Heart left ventricle (tissue), 16 donors: ENCODE data around the gene TRAF2. TPM values are rescaled to one million over a fixed set of nuclear protein-coding genes. Genes with fewer than 3 reads are reported as not detected.

Experiments
- ATAC-seq, 4 donors: fragments of 200-7000 bp; cut with Tn5 transposase; one replicate each; pipeline ENCODE4 v1.9.1; 2020 to 2022; ENCODE audit warnings: moderate library complexity in 4 of 4, mild to moderate bottlenecking in 3 of 4, moderate number of reproducible peaks in 1 of 4
- DNase-seq, 5 donors: peaks; one replicate each; pipeline ENCODE4 v3.0.0-alpha.2; 2020
- H3K27ac ChIP-seq, 12 donors: fragments of 200-600 bp; sonication (generic) in 4 of 12; one replicate each; pipeline versions ENCODE4 v1.5.0 to v1.8.0; 2016 to 2022; ENCODE audit warnings: mild to moderate bottlenecking in 2 of 12
- H3K27me3 ChIP-seq, 9 donors: fragments of 200-600 bp; sonication (generic) in 2 of 9; one replicate each; pipeline versions ENCODE4 v1.5.1 to v1.8.0; 2016 to 2022; ENCODE audit warnings: mild to moderate bottlenecking in 3 of 9
- H3K36me3 ChIP-seq, 9 donors: fragments of 200-600 bp; sonication (generic) in 2 of 9; one replicate each; pipeline versions ENCODE4 v1.5.0 to v1.8.0; 2018 to 2022; ENCODE audit warnings: mild to moderate bottlenecking in 2 of 9
- H3K4me1 ChIP-seq, 12 donors: fragments of 200-600 bp; sonication (generic) in 4 of 12; one replicate each; pipeline versions ENCODE4 v1.5.0 to v1.8.0; 2016 to 2022; ENCODE audit warnings: mild to moderate bottlenecking in 3 of 12
- H3K4me3 ChIP-seq, 12 donors: fragments of 200-600 bp; sonication (generic) in 4 of 12; one replicate each; pipeline versions ENCODE4 v1.5.0 to v1.8.0; 2017 to 2022; ENCODE audit warnings: mild to moderate bottlenecking in 9 of 12, moderate library complexity in 4 of 12
- H3K9me3 ChIP-seq, 12 donors: fragments of 200-600 bp; sonication (generic) in 4 of 12; one replicate each; pipeline versions ENCODE4 v1.5.0 to v1.8.0; 2016 to 2022; ENCODE audit warnings: mild to moderate bottlenecking in 1 of 12
- CTCF ChIP-seq, 12 donors: fragments of 200-600 bp; sonication (generic) in 4 of 12; IDR thresholded peaks; one replicate each; pipeline versions ENCODE4 v1.5.0 to v1.8.0; 2018 to 2022; ENCODE audit warnings: antibody characterized with exemption in 12 of 12, mild to moderate bottlenecking in 5 of 12
- POLR2A ChIP-seq, 2 donors: fragments of 450-650 bp; IDR thresholded peaks; one replicate each; pipeline ENCODE4 v1.6.1; 2017; ENCODE audit warnings: antibody characterized with exemption in 2 of 2, mild to moderate bottlenecking in 2 of 2, moderate library complexity in 2 of 2
- WGBS, 4 donors: extraction: QIAGEN DNeasy Blood & Tissue Kit in 2 of 4; methylation state at CpG; one replicate each; pipeline versions ENCODE4 v1.1.5 to v1.1.7; 2013 to 2018; 5-methylcytosine and 5-hydroxymethylcytosine counted together
- intact Hi-C, 10 donors: fragments of 100-400 bp; cut with DNase I; formaldehyde crosslinking; loops; one replicate each; pipeline versions ENCODE4 v1.11.1 to v1.14.2; 2022
- polyA plus RNA-seq, 2 donors: library from polyadenylated mRNA; stranded (reverse); fragments of 200-250 nt; gene quantifications; one replicate each; pipeline ENCODE4 v1.2.3, GENCODE V29; 2013
- total RNA-seq, 9 donors: library from RNA; depleted of rRNA in 2 of 9; stranded (reverse); fragments of >200 nt in 2 of 9; fragmentation: NEBNext Ultra II Directional in 3 of 9; extraction: Animal tissue kit (Norgen Biotek cat#: 25700) in 3 of 9; gene quantifications; one replicate each; pipeline versions ENCODE4 v1.1.0 to v1.2.4, GENCODE V29; 2016 to 2023
- donor health status: ischemic (EF 13 %, LVEDD 7.1; RV severe dilation, severe dysfunction).
- donor health status: healthy with polysubstance abuse.
- donor health status: DM: no; HTN: yes; CAD: no.
- donor health status: DM: no; HTN: no; CAD: no.
- donor health status: ischemic (EF 25% LVEDD 6.9; RV normal size, moderate dysfunction).
- donor health status: ischemic (EF 25% LVEDD 5.7; RV mildly dilated, moderate dysfunction).
- donor health status: healthy.
- donor health status: DM: yes; HTN: yes; CAD: no.
- donor health status: ischemic (EF 35%, LVEDD 5.7; RV mildly dilated, moderate dysfunction).
- donor health status: nonischemic (EF 11% LVEDD 7.7; RV severe dilation, severe dysfunction).
- donor health status: DM: yes; HTN: yes; CAD: no.
- donor health status: PGD.
- donor health status: ischemic (EF 29% LVEDD 5.4; RV normal size, mild dysfunction).
- donor health status: nonischemic (EF 23%, LVEDD 6.1; RV moderate dilation, normal function).

Gene TRAF2
- total and polyA plus RNA-seq, 11 donors: 6.3 to 28.3 (median 9.4) TPM

- Histone ChIP-seq H3K4me1 (peaks cover 0 to 31% (median 26%) of the 10 kb centered on the region in 12 donors), H3K4me3 (no peak overlapping the region), H3K36me3 (peaks cover 0 to 57% (median 31%) of the 10 kb centered on the region in 9 donors), H3K27ac (no peak overlapping the region), H3K27me3 (no peaks in the 10 kb centered on the region), H3K9me3 (no peaks in the 10 kb centered on the region)
- TF ChIP-seq CTCF (IDR thresholded peaks at IDR 0.05) (no peak), POLR2A (IDR thresholded peaks at IDR 0.05) (no peak)
- intact Hi-C loops: no loop called here
- ATAC-seq (no peak), DNase-seq (no peak)
- WGBS, 4 donors: 50 to 71% (median 59%) methylated on average over 4 of the region's 4 CpGs
These were observed 19.9 kb downstream of the TRAF2 start for GRCh38 chr9:136906266-136906665.

GRCh38 chr9:136907011-136907914 is 20.9 kb downstream of the TRAF2 start:
- 95 to 97% (median 96%) methylated on average over 24 to 29 of the region's 29 CpGs for WGBS, 4 donors
- ATAC-seq: no peak
- peaks cover 0 to 64% (median 36%) of the 10 kb centered on the region in 9 donors for H3K36me3 ChIP-seq
- no peak overlapping the region for H3K4me3 ChIP-seq
- no peaks in the 10 kb centered on the region for H3K27me3 ChIP-seq
- no peak overlapping the region for H3K27ac ChIP-seq
- no peaks in the 10 kb centered on the region for H3K9me3 ChIP-seq
- peaks cover 0 to 21% (median 17%) of the 10 kb centered on the region in 12 donors for H3K4me1 ChIP-seq
- TF ChIP-seq POLR2A (IDR thresholded peaks at IDR 0.05) (no peak), CTCF (IDR thresholded peaks at IDR 0.05) (no peak)
- intact Hi-C loops: no loop called here
- DNase-seq: no peak

GRCh38 chr9:136910197-136910900 is 24.0 kb downstream of the TRAF2 start:
- WGBS, 4 donors: 89 to 95% (median 94%) methylated on average over 11 to 12 of the region's 12 CpGs
- H3K27ac ChIP-seq: no peak overlapping the region
- intact Hi-C loops: no loop called here
- TF ChIP-seq POLR2A (IDR thresholded peaks at IDR 0.05): no peak
- no peak for TF ChIP-seq CTCF (IDR thresholded peaks at IDR 0.05)
- H3K4me1 ChIP-seq: no peaks in the 10 kb centered on the region
- H3K4me3 ChIP-seq: no peak overlapping the region
- peaks cover 0 to 95% (median 57%) of the 10 kb centered on the region in 9 donors for H3K36me3 ChIP-seq
- DNase-seq (no peak), ATAC-seq (no peak)
- H3K27me3 ChIP-seq: no peaks in the 10 kb centered on the region
- H3K9me3 ChIP-seq: no peaks in the 10 kb centered on the region

GRCh38 chr9:136910901-136911245 is 24.6 kb downstream of the TRAF2 start:
- H3K4me1 ChIP-seq: no peaks in the 10 kb centered on the region
- DNase-seq (no peak), ATAC-seq (no peak)
- H3K4me3 ChIP-seq: no peak overlapping the region
- no peak overlapping the region for H3K27ac ChIP-seq
- peaks cover 0 to 95% (median 61%) of the 10 kb centered on the region in 9 donors for H3K36me3 ChIP-seq
- no peaks in the 10 kb centered on the region for H3K27me3 ChIP-seq
- no peak for TF ChIP-seq CTCF (IDR thresholded peaks at IDR 0.05)
- no peak for TF ChIP-seq POLR2A (IDR thresholded peaks at IDR 0.05)
- WGBS, 4 donors: 83 to 91% (median 88%) methylated on average over 11 to 12 of the region's 12 CpGs
- no peaks in the 10 kb centered on the region for H3K9me3 ChIP-seq
- intact Hi-C loops: no loop called here
